ENCODE data around the gene CIITA. TPM values are rescaled to one million over a fixed set of nuclear protein-coding genes. Genes with fewer than 3 reads are reported as not detected.

Gene CIITA
- total RNA-seq, 2 donors from 2014 or later: 4.5 to 9.6 TPM

- H3K4me1 ChIP-seq: no peaks in the 10 kb centered on the region
- no peak overlapping the region for H3K27ac ChIP-seq
- no peaks in the 10 kb centered on the region for H3K9me3 ChIP-seq
- intact Hi-C loops (cut with DNase I): no loop called here
- no peaks in the 10 kb centered on the region for H3K27me3 ChIP-seq
- no peak for DNase-seq
- no peaks in the 10 kb centered on the region for H3K36me3 ChIP-seq
- TF ChIP-seq CTCF (IDR thresholded peaks at IDR 0.05): no peak
- H3K9ac ChIP-seq (ENCODE audit: low read depth in 2 of 2, low read length in 2 of 2): no peak overlapping the region
- H3K4me3 ChIP-seq: no peak overlapping the region
Measured at GRCh38 chr16:10959161-10959560, 82.2 kb downstream of the CIITA start.

GRCh38 chr16:10961231-10961630 lies 84.2 kb downstream of the CIITA start:
- Histone ChIP-seq H3K4me3 (no peak overlapping the region), H3K27ac (no peak overlapping the region), H3K9me3 (no peaks in the 10 kb centered on the region), H3K27me3 (no peaks in the 10 kb centered on the region), H3K9ac (ENCODE audit: low read depth in 2 of 2, low read length in 2 of 2) (no peak overlapping the region), H3K4me1 (no peaks in the 10 kb centered on the region), H3K36me3 (no peaks in the 10 kb centered on the region)
- intact Hi-C loops (cut with DNase I): no loop called here
- TF ChIP-seq CTCF (IDR thresholded peaks at IDR 0.05): no peak
- DNase-seq: no peak

GRCh38 chr16:10964039-10964890 lies 87.3 kb downstream of the CIITA start:
- DNase-seq: peak; percentile 86
- Histone ChIP-seq H3K4me3 (no peak overlapping the region), H3K9ac (ENCODE audit: low read depth in 2 of 2, low read length in 2 of 2) (no peak overlapping the region), H3K27me3 (no peaks in the 10 kb centered on the region), H3K9me3 (no peaks in the 10 kb centered on the region), H3K4me1 (no peaks in the 10 kb centered on the region), H3K36me3 (no peaks in the 10 kb centered on the region), H3K27ac (no peak overlapping the region)
- TF ChIP-seq CTCF (IDR thresholded peaks at IDR 0.05): peak; percentile 96
- intact Hi-C loops (cut with DNase I): no loop called here

- no peak for DNase-seq
- Histone ChIP-seq H3K27ac (no peak overlapping the region), H3K9ac (ENCODE audit: low read depth in 2 of 2, low read length in 2 of 2) (no peak overlapping the region), H3K4me3 (no peak overlapping the region), H3K9me3 (no peaks in the 10 kb centered on the region), H3K4me1 (no peaks in the 10 kb centered on the region), H3K36me3 (no peaks in the 10 kb centered on the region), H3K27me3 (no peaks in the 10 kb centered on the region)
- intact Hi-C loops (cut with DNase I): no loop called here
- TF ChIP-seq CTCF (IDR thresholded peaks at IDR 0.05): no peak
Measured at GRCh38 chr16:10964891-10965326, 87.9 kb downstream of the CIITA start.

- no peak overlapping the region for H3K4me3 ChIP-seq
- no peaks in the 10 kb centered on the region for H3K36me3 ChIP-seq
- H3K27me3 ChIP-seq: no peaks in the 10 kb centered on the region
- no peaks in the 10 kb centered on the region for H3K9me3 ChIP-seq
- H3K27ac ChIP-seq: no peak overlapping the region
- no peak overlapping the region for H3K9ac ChIP-seq (ENCODE audit: low read depth in 2 of 2, low read length in 2 of 2)
- H3K4me1 ChIP-seq: no peaks in the 10 kb centered on the region
- no peak for TF ChIP-seq CTCF (IDR thresholded peaks at IDR 0.05)
- intact Hi-C loops (cut with DNase I): no loop called here
- DNase-seq: no peak
Measured at GRCh38 chr16:10965440-10966061, 88.5 kb downstream of the CIITA start.

All from colonic mucosa (tissue), 4 donors.